HG03060 (cell line): ENCODE measurements around the gene PGLYRP4.

Experiments
- ATAC-seq: cut with Tn5 transposase; IDR thresholded peaks from one replicate; pipeline ENCODE4 v1.9.1; 2021; ENCODE audit warnings: low read depth, moderate number of reproducible peaks; ENCODE audit not compliant: unreplicated experiment

PGLYRP4 gene

GRCh38 chr1:153293480-153293775 lies 55.2 kb downstream of the PGLYRP4 start:
- no peak for ATAC-seq

DNA sequence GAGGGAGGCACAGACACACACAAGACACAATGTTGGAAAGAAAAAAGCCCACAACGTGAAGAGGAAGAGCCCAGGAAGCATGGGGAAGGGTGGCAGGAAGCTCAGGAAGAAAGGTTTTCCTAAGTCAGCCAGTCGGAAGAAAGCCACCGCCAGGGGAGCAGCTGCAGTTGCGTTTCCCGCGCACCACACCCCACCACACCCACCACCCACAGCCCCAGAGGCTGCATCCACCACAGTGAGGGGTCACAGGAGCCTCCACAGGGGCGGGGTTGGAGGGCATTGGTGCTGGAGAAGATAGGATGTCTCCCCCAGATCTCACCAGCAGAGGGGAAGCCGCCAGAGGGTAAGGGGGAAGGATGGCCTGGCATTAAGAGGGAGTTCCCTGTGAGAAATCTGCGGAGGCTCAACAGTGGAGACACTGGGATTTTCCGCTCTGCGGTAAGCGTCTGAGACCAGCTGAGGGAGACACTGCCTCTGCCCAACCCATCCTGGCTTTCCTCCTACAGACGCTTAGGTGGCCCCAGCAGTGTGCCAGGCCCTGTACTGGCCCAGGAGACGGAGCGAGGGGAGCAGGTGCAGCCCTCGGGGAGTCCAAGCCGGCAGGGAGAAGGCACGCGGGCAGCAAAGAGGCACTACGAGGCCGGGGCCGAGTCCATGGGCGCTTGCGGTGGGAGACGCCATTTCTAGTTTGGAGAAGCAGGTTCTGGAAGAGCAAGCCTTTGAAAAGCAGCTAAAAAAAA lies 55.7 kb downstream of the PGLYRP4 start:
- no peak for ATAC-seq

- no peak for ATAC-seq
Measured at GRCh38 chr1:153292185-153292584, 56.5 kb downstream of the PGLYRP4 start.

DNA sequence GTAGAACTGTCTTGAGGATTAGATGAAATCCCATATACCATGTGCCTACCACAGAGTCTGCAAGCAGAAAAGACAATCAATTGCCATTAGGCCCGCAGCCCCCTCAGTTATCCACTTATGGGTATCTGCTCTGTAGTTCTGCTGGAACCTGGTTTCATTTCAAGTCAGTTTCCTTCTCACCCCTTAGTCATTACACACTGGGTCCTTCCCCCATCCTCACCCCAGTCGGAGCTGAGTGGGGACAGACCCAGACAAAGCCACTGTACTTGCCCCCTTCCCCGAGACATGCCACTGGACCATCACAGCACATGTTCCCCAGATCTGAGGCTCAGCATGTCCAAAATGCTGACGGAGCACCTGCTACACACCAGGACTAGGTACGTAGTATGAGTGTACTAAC lies 57.1 kb downstream of the PGLYRP4 start:
- ATAC-seq: no peak

GRCh38 chr1:153288634-153289275 lies 59.9 kb downstream of the PGLYRP4 start:
- no peak for ATAC-seq
